NCI-H1436 treated with DMSO at 0.1 percent for 48 hours (cell line): ENCODE measurements around the gene BTBD17.

ENCODE experiments used
- DNase-seq: peaks from one replicate; lab custom pipeline; 2025; lab: John Stamatoyannopoulos, UW

Gene BTBD17

GRCh38 chr17:74335529-74336062 lies 26.1 kb downstream of the BTBD17 start:
- DNase-seq: no peak

GRCh38 chr17:74334393-74335039 lies 27.2 kb downstream of the BTBD17 start:
- DNase-seq: no peak

GRCh38 chr17:74332763-74333283 lies 28.8 kb downstream of the BTBD17 start:
- DNase-seq: peak; percentile 87

GRCh38 chr17:74332017-74332650 lies 29.5 kb downstream of the BTBD17 start:
- DNase-seq: peak; percentile 57

- DNase-seq: no peak
Measured at GRCh38 chr17:74330446-74330845, 31.2 kb downstream of the BTBD17 start.

- no peak for DNase-seq
Measured at GRCh38 chr17:74329378-74329777, 32.3 kb downstream of the BTBD17 start.

- DNase-seq: no peak
Measured at GRCh38 chr17:74328487-74328886, 33.2 kb downstream of the BTBD17 start.

GRCh38 chr17:74326506-74326905 lies 35.2 kb downstream of the BTBD17 start:
- no peak for DNase-seq

- DNase-seq: no peak
Measured at GRCh38 chr17:74325743-74326379, 35.8 kb downstream of the BTBD17 start, which contains the start of gene KIF19. KIF19 (plus strand) TSS chr17:74326226; CDS start chr17:74326350, 124 bp downstream.

- no peak for DNase-seq
Measured at GRCh38 chr17:74325376-74325742, 36.3 kb downstream of the BTBD17 start.

- no peak for DNase-seq
Measured at GRCh38 chr17:74324521-74324920, 37.1 kb downstream of the BTBD17 start.

GRCh38 chr17:74318391-74318790 lies 43.3 kb downstream of the BTBD17 start:
- DNase-seq: no peak

- DNase-seq: no peak
Measured at GRCh38 chr17:74317071-74317470, 44.6 kb downstream of the BTBD17 start.

- no peak for DNase-seq
Measured at GRCh38 chr17:74316220-74316619, 45.4 kb downstream of the BTBD17 start.

GRCh38 chr17:74314877-74315276 lies 46.8 kb downstream of the BTBD17 start:
- no peak for DNase-seq

GRCh38 chr17:74309902-74310301 lies 51.8 kb downstream of the BTBD17 start:
- no peak for DNase-seq

- no peak for DNase-seq
Measured at GRCh38 chr17:74307984-74308773, 53.5 kb downstream of the BTBD17 start.
